Astrocyte (in vitro differentiated cells and primary cell): Measurements from ENCODE around the gene PVR. TPM values are rescaled to one million over a fixed set of nuclear protein-coding genes. Genes with fewer than 3 reads are reported as not detected.

Experiments used
- DNase-seq: peaks from one replicate; pipeline ENCODE4 v3.0.0-alpha.2; 2010; ENCODE audit warnings: low read depth
- FAIRE-seq: peaks from 2 replicates; lab custom pipeline; 2011; peaks lifted over from hg19 to GRCh38; lab: Jason Lieb, UNC
- H2AFZ ChIP-seq: 2 replicates; pipeline ENCODE4 v1.6.0; 2012; ENCODE audit warnings: low read depth, low read length, inconsistent platforms
- H3K27ac ChIP-seq: 2 replicates; pipeline ENCODE4 v1.5.1; 2011; ENCODE audit warnings: low read depth, low read length, inconsistent platforms
- H3K27me3 ChIP-seq: 2 replicates; pipeline ENCODE4 v1.6.0; 2011; ENCODE audit warnings: low read length, inconsistent platforms; ENCODE audit not compliant: insufficient read depth
- H3K36me3 ChIP-seq: 2 replicates; pipeline ENCODE4 v1.5.1; 2011; ENCODE audit warnings: low read length, inconsistent platforms; ENCODE audit not compliant: insufficient read depth
- H3K4me1 ChIP-seq: 2 replicates; pipeline ENCODE4 v1.5.1; 2011; ENCODE audit warnings: low read length, inconsistent platforms; ENCODE audit not compliant: insufficient read depth
- H3K4me2 ChIP-seq: 2 replicates; pipeline ENCODE4 v1.6.0; 2012; ENCODE audit warnings: low read length, inconsistent platforms
- H3K4me3 ChIP-seq: 2 replicates; pipeline ENCODE4 v1.5.1; 2011; ENCODE audit warnings: low read depth, mild to moderate bottlenecking, low read length, inconsistent platforms; ENCODE audit not compliant: insufficient read depth
- H3K79me2 ChIP-seq: 2 replicates; pipeline ENCODE4 v1.6.0; 2012; ENCODE audit warnings: mild to moderate bottlenecking, low read length, inconsistent platforms; ENCODE audit not compliant: insufficient read depth
- H3K9ac ChIP-seq: 2 replicates; pipeline ENCODE4 v1.6.0; 2012; ENCODE audit warnings: mild to moderate bottlenecking, low read length, inconsistent platforms
- H3K9me3 ChIP-seq: 2 replicates; pipeline ENCODE4 v1.5.1; 2012; ENCODE audit warnings: low read depth, mild to moderate bottlenecking, low read length, inconsistent platforms; ENCODE audit not compliant: insufficient read depth
- H4K20me1 ChIP-seq: 2 replicates; pipeline ENCODE4 v1.6.0; 2012; ENCODE audit warnings: low read length, inconsistent platforms; ENCODE audit not compliant: insufficient read depth
- H3K27ac Mint-ChIP-seq: one replicate; pipeline ENCODE4 v1.8.0; 2021; ENCODE audit warnings: mild to moderate bottlenecking, mixed read lengths; ENCODE audit not compliant: unreplicated experiment
- H3K27me3 Mint-ChIP-seq: one replicate; pipeline ENCODE4 v1.8.0; 2021; ENCODE audit warnings: low read depth, mixed read lengths; ENCODE audit not compliant: unreplicated experiment
- H3K36me3 Mint-ChIP-seq: one replicate; pipeline ENCODE4 v1.8.0; 2021; ENCODE audit warnings: low read depth, mixed read lengths; ENCODE audit not compliant: unreplicated experiment
- H3K4me1 Mint-ChIP-seq: one replicate; pipeline ENCODE4 v1.8.0; 2021; ENCODE audit warnings: low read depth, mixed read lengths; ENCODE audit not compliant: unreplicated experiment
- H3K4me3 Mint-ChIP-seq: one replicate; pipeline ENCODE4 v1.8.0; 2021; ENCODE audit warnings: mild to moderate bottlenecking, moderate library complexity, mixed read lengths; ENCODE audit not compliant: unreplicated experiment
- H3K9me3 Mint-ChIP-seq: one replicate; pipeline ENCODE4 v1.8.0; 2021; ENCODE audit warnings: mild to moderate bottlenecking, mixed read lengths; ENCODE audit not compliant: unreplicated experiment
- CTCF ChIP-seq: IDR thresholded peaks from 2 replicates; pipeline ENCODE4 v1.5.1; 2011; ENCODE audit warnings: low read depth, mild to moderate bottlenecking, inconsistent platforms, low read length, moderate library complexity; ENCODE audit not compliant: insufficient read depth
- EZH2 ChIP-seq: IDR thresholded peaks from 2 replicates; pipeline ENCODE4 v1.6.1; 2012; ENCODE audit warnings: mild to moderate bottlenecking, low read length, inconsistent platforms; ENCODE audit not compliant: insufficient read depth
- total RNA-seq: library from RNA; stranded (reverse); gene quantifications from 2 replicates; pipeline ENCODE4 v1.2.1, GENCODE V29; 2021

The PVR gene
- total RNA-seq, 1 donor from 2014 or later, result 81.6 TPM

GRCh38 chr19:44597131-44597491, 46.6 kb upstream of the PVR start:
- Histone ChIP-seq H3K4me2 (no peak overlapping the region), H3K9me3 (no peaks in the 10 kb centered on the region), H2AFZ (no peak overlapping the region), H3K4me1 (no peaks in the 10 kb centered on the region), H3K79me2 (no peaks in the 10 kb centered on the region), H3K4me3 (no peak overlapping the region), H3K27me3 (no peaks in the 10 kb centered on the region), H4K20me1 (no peaks in the 10 kb centered on the region), H3K9ac (no peak overlapping the region), H3K36me3 (no peaks in the 10 kb centered on the region), H3K27ac (no peak overlapping the region)
- DNase-seq (no peak), FAIRE-seq (no peak)
- H3K4me3 Mint-ChIP-seq, result no peak overlapping the region
- no peak overlapping the region for H3K27ac Mint-ChIP-seq
- H3K4me1 Mint-ChIP-seq, result peaks cover 5% of the 10 kb centered on the region
- peaks cover 4% of the 10 kb centered on the region for H3K9me3 Mint-ChIP-seq
- peaks cover 3% of the 10 kb centered on the region for H3K27me3 Mint-ChIP-seq
- no peak for TF ChIP-seq CTCF
- H3K36me3 Mint-ChIP-seq, result peaks cover 1% of the 10 kb centered on the region

DNA sequence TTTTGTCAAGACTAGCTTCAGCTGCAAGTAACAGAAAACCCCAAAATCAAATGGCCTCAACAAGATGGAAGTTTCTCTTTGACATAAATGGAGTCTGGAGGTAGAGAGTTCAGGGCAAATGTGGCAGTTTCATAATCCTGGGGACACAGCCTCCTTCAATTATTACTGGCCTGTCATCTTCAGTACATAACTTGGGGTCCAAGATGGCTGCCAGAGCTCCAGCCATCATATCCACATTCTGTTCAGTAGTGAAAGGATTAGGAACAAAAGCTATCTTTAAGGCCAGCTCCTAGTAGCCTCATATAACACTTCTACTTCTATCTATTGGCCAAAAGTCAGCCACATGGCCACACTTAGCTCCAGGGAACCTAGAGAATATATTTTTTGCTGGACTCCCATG, 45.4 kb upstream of the PVR start:
- no peak overlapping the region for H3K27ac Mint-ChIP-seq
- no peaks in the 10 kb centered on the region for H3K4me1 Mint-ChIP-seq
- H3K9me3 ChIP-seq, result no peaks in the 10 kb centered on the region
- peaks cover 1% of the 10 kb centered on the region for H3K36me3 Mint-ChIP-seq
- TF ChIP-seq CTCF (no peak), EZH2 (no peak)
- H3K79me2 ChIP-seq, result no peaks in the 10 kb centered on the region
- peaks cover 4% of the 10 kb centered on the region for H3K9me3 Mint-ChIP-seq
- no peak overlapping the region for H2AFZ ChIP-seq
- H4K20me1 ChIP-seq, result no peaks in the 10 kb centered on the region
- no peaks in the 10 kb centered on the region for H3K27me3 ChIP-seq
- H3K9ac ChIP-seq, result no peak overlapping the region
- peaks cover 7% of the 10 kb centered on the region for H3K4me1 ChIP-seq
- no peak overlapping the region for H3K4me3 ChIP-seq
- no peak overlapping the region for H3K4me3 Mint-ChIP-seq
- H3K4me2 ChIP-seq, result no peak overlapping the region
- no peak overlapping the region for H3K27ac ChIP-seq
- DNase-seq (no peak), FAIRE-seq (no peak)
- no peaks in the 10 kb centered on the region for H3K36me3 ChIP-seq
- peaks cover 9% of the 10 kb centered on the region for H3K27me3 Mint-ChIP-seq

DNA sequence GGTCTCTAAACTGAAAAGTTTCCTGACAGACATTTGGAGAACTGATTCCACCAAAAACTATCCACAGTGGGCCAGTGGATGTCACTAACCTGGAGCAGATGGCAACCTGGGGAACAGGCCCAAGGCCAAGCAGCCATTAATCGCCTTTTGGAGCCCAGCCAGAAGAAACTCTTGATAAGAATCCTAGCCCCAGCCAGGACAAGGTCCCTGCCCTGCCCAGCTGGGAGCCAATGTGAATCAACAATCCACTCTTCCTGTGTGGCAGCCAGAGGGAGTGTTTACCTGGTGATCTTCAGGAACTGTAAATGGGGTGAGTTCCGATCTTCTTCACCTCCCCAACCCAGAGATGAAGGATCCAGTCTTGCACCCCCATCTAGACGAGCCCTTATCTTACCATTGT, 44.8 kb upstream of the PVR start:
- Histone ChIP-seq H3K36me3 (no peaks in the 10 kb centered on the region), H4K20me1 (no peaks in the 10 kb centered on the region), H2AFZ (no peak overlapping the region), H3K9me3 (no peaks in the 10 kb centered on the region), H3K9ac (no peak overlapping the region), H3K4me2 (no peak overlapping the region), H3K27me3 (no peaks in the 10 kb centered on the region), H3K27ac (no peak overlapping the region), H3K79me2 (no peaks in the 10 kb centered on the region), H3K4me3 (no peak overlapping the region), H3K4me1 (peaks cover 13% of the 10 kb centered on the region)
- Mint-ChIP-seq H3K9me3 (peaks cover 4% of the 10 kb centered on the region), H3K27me3 (peaks cover 9% of the 10 kb centered on the region), H3K4me1 (no peaks in the 10 kb centered on the region), H3K27ac (no peak overlapping the region), H3K36me3 (peaks cover 1% of the 10 kb centered on the region), H3K4me3 (no peak overlapping the region)
- DNase-seq, result no peak
- FAIRE-seq, result no peak
- no peak for TF ChIP-seq CTCF
- TF ChIP-seq EZH2, result no peak
